ENCODE results near the gene RABEP2. TPM values are rescaled to one million over a fixed set of nuclear protein-coding genes. Genes with fewer than 3 reads are reported as not detected.
"Not testable (repeated sequence)": the region's sequence is repeated elsewhere in the genome, so short reads cannot be mapped to it uniquely, and the experiment has no call there.

The RABEP2 gene
- total RNA-seq, 4 donors from 2014 or later, result 66.7 to 108 (median 81.5) TPM

DNA sequence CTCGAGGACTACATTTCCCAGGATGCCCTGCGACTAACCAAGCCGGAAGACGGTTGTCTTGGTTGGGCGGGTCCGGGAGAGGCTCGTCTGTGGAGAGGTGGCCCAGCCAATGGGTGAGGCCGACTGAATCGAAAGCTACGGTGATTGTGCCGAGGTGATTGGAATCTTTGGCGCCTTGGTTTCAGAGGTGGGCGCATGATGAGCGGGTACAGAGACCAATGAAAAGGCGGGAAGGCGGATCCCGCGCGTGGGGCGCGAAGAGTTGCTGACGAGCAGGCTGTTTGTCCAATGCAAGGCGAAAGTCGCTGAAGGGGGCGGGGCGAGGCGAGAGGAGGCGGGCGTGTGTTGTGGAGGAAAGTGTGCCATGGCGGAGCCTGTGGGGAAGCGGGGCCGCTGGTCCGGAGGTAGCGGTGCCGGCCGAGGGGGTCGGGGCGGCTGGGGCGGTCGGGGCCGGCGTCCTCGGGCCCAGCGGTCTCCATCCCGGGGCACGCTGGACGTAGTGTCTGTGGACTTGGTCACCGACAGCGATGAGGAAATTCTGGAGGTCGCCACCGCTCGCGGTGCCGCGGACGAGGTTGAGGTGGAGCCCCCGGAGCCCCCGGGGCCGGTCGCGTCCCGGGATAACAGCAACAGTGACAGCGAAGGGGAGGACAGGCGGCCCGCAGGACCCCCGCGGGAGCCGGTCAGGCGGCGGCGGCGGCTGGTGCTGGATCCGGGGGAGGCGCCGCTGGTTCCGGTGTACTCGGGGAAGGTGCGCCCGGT lies 25.8 kb upstream of the RABEP2 start, which contains the start of gene NFATC2IP:
NFATC2IP (plus strand) TSS at position 290 of the 762 bp plus-strand sequence; CDS start at position 365, 75 bp downstream.
- H3K4me3 ChIP-seq, result peak within 1 kb of the TSS; percentile 97
- TF ChIP-seq POLR2AphosphoS5 (IDR thresholded peaks at IDR 0.05), result peak in 2 of 3 donors; percentile 14 to 88
- TF ChIP-seq EP300 (IDR thresholded peaks at IDR 0.05), result no peak
- TF ChIP-seq, protein P1, sequence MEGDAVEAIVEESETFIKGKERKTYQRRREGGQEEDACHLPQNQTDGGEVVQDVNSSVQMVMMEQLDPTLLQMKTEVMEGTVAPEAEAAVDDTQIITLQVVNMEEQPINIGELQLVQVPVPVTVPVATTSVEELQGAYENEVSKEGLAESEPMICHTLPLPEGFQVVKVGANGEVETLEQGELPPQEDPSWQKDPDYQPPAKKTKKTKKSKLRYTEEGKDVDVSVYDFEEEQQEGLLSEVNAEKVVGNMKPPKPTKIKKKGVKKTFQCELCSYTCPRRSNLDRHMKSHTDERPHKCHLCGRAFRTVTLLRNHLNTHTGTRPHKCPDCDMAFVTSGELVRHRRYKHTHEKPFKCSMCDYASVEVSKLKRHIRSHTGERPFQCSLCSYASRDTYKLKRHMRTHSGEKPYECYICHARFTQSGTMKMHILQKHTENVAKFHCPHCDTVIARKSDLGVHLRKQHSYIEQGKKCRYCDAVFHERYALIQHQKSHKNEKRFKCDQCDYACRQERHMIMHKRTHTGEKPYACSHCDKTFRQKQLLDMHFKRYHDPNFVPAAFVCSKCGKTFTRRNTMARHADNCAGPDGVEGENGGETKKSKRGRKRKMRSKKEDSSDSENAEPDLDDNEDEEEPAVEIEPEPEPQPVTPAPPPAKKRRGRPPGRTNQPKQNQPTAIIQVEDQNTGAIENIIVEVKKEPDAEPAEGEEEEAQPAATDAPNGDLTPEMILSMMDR (IDR thresholded peaks at IDR 0.05), result no peak
- H3K27me3 ChIP-seq, result no peaks in the 10 kb centered on the region
- peak within 1 kb of the TSS; percentile 84 for H3K27ac ChIP-seq
- peaks cover 19% of the 10 kb centered on the region for H3K4me1 ChIP-seq
- peak; percentile 100 for DNase-seq (ENCODE audit: low spot score in 2 of 2)
- no peaks in the 10 kb centered on the region for H3K9me3 ChIP-seq
- peaks cover 27% of the 10 kb centered on the region for H3K36me3 ChIP-seq
- under 1% methylated on average over 44 of the region's 79 CpGs for WGBS

DNA sequence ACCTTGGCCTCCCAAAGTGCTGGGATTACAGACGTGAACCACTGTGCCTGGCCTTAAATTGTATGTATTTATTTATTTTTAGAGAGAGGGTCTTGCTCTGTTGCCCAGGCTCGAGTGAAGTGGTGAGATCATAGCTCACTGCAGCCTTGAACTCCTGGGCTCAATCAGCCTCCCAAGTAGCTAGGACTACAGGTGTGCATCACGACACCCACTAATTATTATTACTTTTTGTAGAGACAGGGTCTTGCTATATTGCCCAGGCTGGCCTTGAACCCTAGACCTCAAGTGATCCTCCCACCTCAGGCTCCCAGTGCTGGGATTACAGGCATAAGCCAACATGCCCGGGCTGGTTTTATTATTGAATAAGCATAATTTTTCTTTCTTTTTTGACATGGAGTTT lies 21.6 kb upstream of the RABEP2 start:
- no peak overlapping the region for H3K4me3 ChIP-seq
- WGBS, result 72% methylated on average over 4 of the region's 4 CpGs

DNA sequence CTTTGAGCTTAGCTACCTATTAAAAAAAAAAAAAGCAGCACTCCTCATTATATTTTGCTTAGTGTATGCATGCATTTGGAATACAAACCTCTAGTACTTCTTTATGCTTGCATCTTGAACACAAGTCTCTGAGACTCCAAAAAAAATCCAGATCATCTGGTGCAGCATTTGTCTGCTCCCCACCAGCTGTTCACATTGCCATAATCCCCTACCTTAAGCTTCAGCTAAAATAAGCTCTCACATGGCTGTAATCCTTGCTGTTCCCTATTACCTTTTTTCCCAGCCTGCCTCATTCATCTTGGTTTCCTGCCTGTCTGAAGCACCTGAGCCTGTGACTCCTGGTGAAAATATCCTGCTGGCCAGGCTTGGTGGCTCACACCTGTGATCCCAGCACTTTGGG lies 18.2 kb upstream of the RABEP2 start:
- Histone ChIP-seq H3K4me1 (peaks cover 10% of the 10 kb centered on the region), H3K27ac (no peak overlapping the region), H3K9me3 (no peaks in the 10 kb centered on the region), H3K36me3 (no peaks in the 10 kb centered on the region), H3K4me3 (no peak overlapping the region), H3K27me3 (no peaks in the 10 kb centered on the region)
- no peak for TF ChIP-seq EP300 (IDR thresholded peaks at IDR 0.05)
- TF ChIP-seq, protein P1 (IDR thresholded peaks at IDR 0.05), result no peak
- no peak for TF ChIP-seq POLR2A (IDR thresholded peaks at IDR 0.05)
- no peak for DNase-seq (ENCODE audit: low spot score in 2 of 2)

More for the DNA sequence above, 21.6 kb upstream of the RABEP2 start:
- DNase-seq (ENCODE audit: low spot score in 2 of 2), result no peak
- peaks cover 20% of the 10 kb centered on the region for H3K4me1 ChIP-seq
- TF ChIP-seq EP300 (IDR thresholded peaks at IDR 0.05) (no peak), POLR2AphosphoS5 (IDR thresholded peaks at IDR 0.05) (no peak), POLR2A (IDR thresholded peaks at IDR 0.05) (no peak)
- TF ChIP-seq, protein P1 (IDR thresholded peaks at IDR 0.05), result no peak
- H3K36me3 ChIP-seq, result no peaks in the 10 kb centered on the region
- H3K9me3 ChIP-seq, result no peaks in the 10 kb centered on the region
- no peaks in the 10 kb centered on the region for H3K27me3 ChIP-seq
- H3K27ac ChIP-seq, result no peak overlapping the region

DNA sequence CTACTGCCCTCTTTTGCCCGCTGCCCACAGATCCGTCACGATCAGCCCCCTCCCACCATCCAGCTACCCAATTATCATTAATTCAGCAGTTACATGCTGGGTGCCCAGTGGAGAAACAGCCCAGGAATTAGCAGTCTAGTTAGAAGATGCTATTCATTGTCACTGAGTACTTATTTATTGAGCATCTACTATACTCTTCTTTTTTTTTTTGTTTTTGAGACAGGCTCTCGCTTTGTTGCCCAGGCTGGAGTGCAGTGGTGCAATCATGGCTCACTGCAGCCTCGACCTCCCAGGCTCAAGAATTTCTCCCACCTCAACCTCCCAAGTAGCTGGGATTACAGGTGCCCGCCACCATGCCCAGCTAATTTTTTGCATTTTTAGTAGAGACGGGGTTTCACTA lies 14.8 kb upstream of the RABEP2 start:
- not testable (repeated sequence) for H3K9me3 ChIP-seq; H3K27ac ChIP-seq; H3K4me3 ChIP-seq; H3K27me3 ChIP-seq; DNase-seq (ENCODE audit: low spot score in 2 of 2); H3K36me3 ChIP-seq; H3K4me1 ChIP-seq
- WGBS, result 89% methylated on average over 7 of the region's 7 CpGs

DNA sequence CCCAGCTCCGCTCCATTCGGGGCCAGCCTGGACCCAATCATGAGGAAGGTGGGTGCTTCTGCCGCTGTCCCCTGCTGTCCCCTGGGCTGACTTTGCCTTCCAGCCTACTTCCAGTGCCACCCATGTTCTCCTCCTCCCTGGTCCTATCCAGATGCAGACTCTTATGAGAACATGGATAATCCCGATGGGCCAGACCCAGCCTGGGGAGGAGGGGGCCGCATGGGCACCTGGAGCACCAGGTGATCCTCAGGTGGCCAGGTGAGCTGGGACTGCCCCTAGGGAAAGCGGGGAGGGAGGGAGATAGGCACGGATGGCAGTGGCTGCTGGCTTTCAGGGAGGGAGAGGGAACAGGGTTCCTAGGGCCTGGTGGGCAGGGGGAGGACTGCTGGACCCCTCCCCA lies 13.7 kb upstream of the RABEP2 start:
- Histone ChIP-seq H3K9me3 (no peaks in the 10 kb centered on the region), H3K36me3 (no peaks in the 10 kb centered on the region), H3K4me1 (peaks cover 3% of the 10 kb centered on the region), H3K27me3 (no peaks in the 10 kb centered on the region), H3K4me3 (no peak overlapping the region), H3K27ac (no peak overlapping the region)
- TF ChIP-seq POLR2A (IDR thresholded peaks at IDR 0.05), result no peak
- TF ChIP-seq EP300 (IDR thresholded peaks at IDR 0.05), result no peak
- no peak for TF ChIP-seq POLR2AphosphoS5 (IDR thresholded peaks at IDR 0.05)
- TF ChIP-seq, protein P1 (IDR thresholded peaks at IDR 0.05), result no peak
- WGBS, result 80% methylated on average over 7 of the region's 7 CpGs
- no peak for DNase-seq (ENCODE audit: low spot score in 2 of 2)
